ENCODE measurements around the gene ZNF783.
"Not testable (repeated sequence)": the region's sequence is repeated elsewhere in the genome, so short reads cannot be mapped to it uniquely, and the experiment has no call there.

The ZNF783 gene

DNA sequence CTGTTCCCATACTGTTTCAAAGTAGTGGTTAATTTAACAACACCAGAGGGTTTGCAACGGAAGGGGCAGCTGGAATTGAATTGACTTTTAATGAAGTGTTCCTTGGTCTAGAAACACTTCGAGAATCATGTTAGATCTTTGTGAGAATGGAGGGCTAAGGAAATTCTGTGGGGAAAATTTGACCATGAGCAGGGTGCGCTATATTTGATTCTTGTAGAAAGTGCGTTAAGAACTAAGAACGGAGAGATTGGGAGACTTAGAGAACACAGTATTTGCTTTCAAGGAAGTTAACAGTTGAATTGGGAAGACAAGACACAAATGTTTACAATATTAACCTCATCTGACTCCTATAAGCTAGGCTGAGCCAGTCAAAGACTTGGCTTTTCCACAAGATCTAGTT, 21.4 kb upstream of the ZNF783 start:
- Histone ChIP-seq H3K36me3 (ENCODE audit: insufficient read depth, insufficient read length, low read length) (no peaks in the 10 kb centered on the region), H3K4me1 (ENCODE audit: insufficient read depth, insufficient read length) (no peaks in the 10 kb centered on the region), H3K9me3 (ENCODE audit: insufficient read depth, low read length) (no peaks in the 10 kb centered on the region), H3K9ac (ENCODE audit: insufficient read length, low read depth) (no peak overlapping the region), H3K27me3 (ENCODE audit: insufficient read depth, insufficient read length) (peaks cover 9% of the 10 kb centered on the region), H3K4me3 (ENCODE audit: insufficient read length, low read depth) (peak overlapping the region; percentile 90)
- DNase-seq (ENCODE audit: low read depth, low spot score), result no peak
- TF ChIP-seq YY1 (IDR thresholded peaks at IDR 0.05; ENCODE audit: insufficient read depth, insufficient read length) (no peak), ZNF274 (IDR thresholded peaks at IDR 0.05; ENCODE audit: low read depth, low read length) (no peak), SUZ12 (IDR thresholded peaks at IDR 0.05; ENCODE audit: extremely low read depth, insufficient read depth, insufficient read length) (no peak)

DNA sequence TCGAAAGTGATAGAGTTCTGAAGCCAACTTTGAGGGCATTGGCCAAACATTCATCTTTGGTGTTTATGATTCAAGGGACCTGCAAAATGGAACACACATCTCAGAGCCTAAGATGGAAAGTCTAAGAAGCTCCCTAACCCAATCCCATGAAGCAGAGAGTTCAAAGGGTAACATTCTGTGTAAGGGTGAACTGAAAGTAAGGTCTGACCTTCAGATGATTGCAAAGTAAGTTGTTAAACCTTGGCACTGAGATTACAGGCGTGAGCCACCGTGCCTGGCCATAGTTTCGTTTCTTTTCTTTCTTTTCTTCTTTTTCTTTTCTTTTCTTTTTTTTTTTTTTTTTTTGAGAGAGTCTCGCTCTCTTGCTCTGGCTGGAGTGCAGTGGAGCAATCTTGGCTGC, 20.3 kb upstream of the ZNF783 start:
- DNase-seq (ENCODE audit: low read depth, low spot score), result no peak
- Histone ChIP-seq H3K9me3 (ENCODE audit: insufficient read depth, low read length) (no peaks in the 10 kb centered on the region), H3K4me1 (ENCODE audit: insufficient read depth, insufficient read length) (no peaks in the 10 kb centered on the region), H3K9ac (ENCODE audit: insufficient read length, low read depth) (no peak overlapping the region), H3K4me3 (ENCODE audit: insufficient read length, low read depth) (no peak overlapping the region), H3K36me3 (ENCODE audit: insufficient read depth, insufficient read length, low read length) (no peaks in the 10 kb centered on the region), H3K27me3 (ENCODE audit: insufficient read depth, insufficient read length) (peaks cover 9% of the 10 kb centered on the region)
- TF ChIP-seq ZNF274 (IDR thresholded peaks at IDR 0.05; ENCODE audit: low read depth, low read length), result no peak

DNA sequence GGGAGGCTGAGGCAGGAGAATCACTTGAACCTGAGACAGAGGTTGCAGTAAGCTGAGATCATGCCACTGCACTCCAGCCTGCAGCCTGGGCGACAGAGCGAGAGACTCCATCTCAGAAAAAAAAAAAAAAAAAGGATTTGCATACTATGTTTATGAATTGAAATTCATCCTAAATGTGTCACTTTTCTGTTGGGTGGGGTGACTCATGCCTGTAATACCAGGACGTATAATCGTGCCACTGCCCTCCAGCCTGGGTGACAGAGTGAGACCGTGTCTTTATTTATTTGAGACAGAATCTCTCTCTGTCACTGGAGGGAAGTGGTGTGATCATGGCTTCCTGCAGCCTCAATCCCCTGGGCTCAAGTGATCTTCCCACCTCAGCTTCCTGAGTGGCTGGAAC, 16.8 kb upstream of the ZNF783 start:
- Histone ChIP-seq H3K36me3 (ENCODE audit: insufficient read depth, insufficient read length, low read length) (peaks cover 8% of the 10 kb centered on the region), H3K9me3 (ENCODE audit: insufficient read depth, low read length) (no peaks in the 10 kb centered on the region), H3K9ac (ENCODE audit: insufficient read length, low read depth) (no peak overlapping the region), H3K4me1 (ENCODE audit: insufficient read depth, insufficient read length) (no peaks in the 10 kb centered on the region), H3K4me3 (ENCODE audit: insufficient read length, low read depth) (no peak overlapping the region), H3K27me3 (ENCODE audit: insufficient read depth, insufficient read length) (no peaks in the 10 kb centered on the region)
- no peak for TF ChIP-seq YY1 (IDR thresholded peaks at IDR 0.05; ENCODE audit: insufficient read depth, insufficient read length)
- no peak for TF ChIP-seq SUZ12 (IDR thresholded peaks at IDR 0.05; ENCODE audit: extremely low read depth, insufficient read depth, insufficient read length)
- no peak for TF ChIP-seq ZNF274 (IDR thresholded peaks at IDR 0.05; ENCODE audit: low read depth, low read length)
- no peak for DNase-seq (ENCODE audit: low read depth, low spot score)

DNA sequence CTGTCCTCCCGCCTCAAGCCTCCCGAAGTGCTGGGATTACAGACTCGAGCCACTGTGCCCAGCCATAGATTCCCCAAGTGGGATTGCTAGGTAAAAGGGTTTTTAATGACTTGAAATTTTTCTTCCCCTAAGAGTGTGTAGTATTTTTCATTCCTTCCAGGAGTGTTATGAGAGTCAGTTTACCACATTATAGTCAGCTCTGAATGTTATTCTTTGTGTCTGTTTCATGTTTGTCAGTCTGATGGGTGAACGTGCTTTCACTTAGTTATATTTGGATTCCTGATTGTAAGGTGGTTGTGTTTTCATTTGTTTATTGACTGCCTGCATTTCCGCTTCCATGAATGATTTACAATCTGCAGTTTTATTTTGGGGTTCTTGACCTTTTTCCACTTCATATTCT, 16.3 kb upstream of the ZNF783 start:
- no peaks in the 10 kb centered on the region for H3K9me3 ChIP-seq (ENCODE audit: insufficient read depth, low read length)
- no peak overlapping the region for H3K4me3 ChIP-seq (ENCODE audit: insufficient read length, low read depth)
- no peak for DNase-seq (ENCODE audit: low read depth, low spot score)
- no peaks in the 10 kb centered on the region for H3K27me3 ChIP-seq (ENCODE audit: insufficient read depth, insufficient read length)
- no peaks in the 10 kb centered on the region for H3K4me1 ChIP-seq (ENCODE audit: insufficient read depth, insufficient read length)
- peaks cover 13% of the 10 kb centered on the region for H3K36me3 ChIP-seq (ENCODE audit: insufficient read depth, insufficient read length, low read length)
- no peak overlapping the region for H3K9ac ChIP-seq (ENCODE audit: insufficient read length, low read depth)
- TF ChIP-seq SUZ12 (IDR thresholded peaks at IDR 0.05; ENCODE audit: extremely low read depth, insufficient read depth, insufficient read length) (no peak), YY1 (IDR thresholded peaks at IDR 0.05; ENCODE audit: insufficient read depth, insufficient read length) (no peak), ZNF274 (IDR thresholded peaks at IDR 0.05; ENCODE audit: low read depth, low read length) (no peak)

DNA sequence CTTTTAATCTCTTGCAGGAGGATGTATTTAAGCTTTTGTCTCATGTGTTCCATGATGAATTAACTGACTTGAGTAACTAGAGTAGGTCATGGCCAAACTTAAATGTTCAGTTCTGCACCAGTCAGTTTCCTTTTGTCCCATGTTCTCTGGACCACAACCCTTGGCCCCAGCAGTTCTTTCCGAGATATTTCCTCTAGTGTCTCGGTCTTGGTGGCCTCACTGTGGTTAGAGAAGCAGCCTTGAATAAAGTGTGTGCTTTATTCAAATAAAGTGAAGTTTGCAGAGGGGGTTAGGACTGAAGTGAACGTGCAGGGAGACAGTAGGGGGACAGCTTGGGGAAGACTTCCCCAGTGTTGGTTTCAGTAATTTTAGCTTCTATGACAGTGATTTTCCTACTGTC, 13.2 kb upstream of the ZNF783 start:
- Histone ChIP-seq H3K36me3 (ENCODE audit: insufficient read depth, insufficient read length, low read length) (peaks cover 37% of the 10 kb centered on the region), H3K27me3 (ENCODE audit: insufficient read depth, insufficient read length) (no peaks in the 10 kb centered on the region), H3K9me3 (ENCODE audit: insufficient read depth, low read length) (no peaks in the 10 kb centered on the region), H3K4me3 (ENCODE audit: insufficient read length, low read depth) (no peak overlapping the region), H3K9ac (ENCODE audit: insufficient read length, low read depth) (no peak overlapping the region), H3K4me1 (ENCODE audit: insufficient read depth, insufficient read length) (no peaks in the 10 kb centered on the region)
- no peak for TF ChIP-seq ZNF274 (IDR thresholded peaks at IDR 0.05; ENCODE audit: low read depth, low read length)
- TF ChIP-seq SUZ12 (IDR thresholded peaks at IDR 0.05; ENCODE audit: extremely low read depth, insufficient read depth, insufficient read length), result no peak
- TF ChIP-seq YY1 (IDR thresholded peaks at IDR 0.05; ENCODE audit: insufficient read depth, insufficient read length), result no peak
- DNase-seq (ENCODE audit: low read depth, low spot score), result no peak

DNA sequence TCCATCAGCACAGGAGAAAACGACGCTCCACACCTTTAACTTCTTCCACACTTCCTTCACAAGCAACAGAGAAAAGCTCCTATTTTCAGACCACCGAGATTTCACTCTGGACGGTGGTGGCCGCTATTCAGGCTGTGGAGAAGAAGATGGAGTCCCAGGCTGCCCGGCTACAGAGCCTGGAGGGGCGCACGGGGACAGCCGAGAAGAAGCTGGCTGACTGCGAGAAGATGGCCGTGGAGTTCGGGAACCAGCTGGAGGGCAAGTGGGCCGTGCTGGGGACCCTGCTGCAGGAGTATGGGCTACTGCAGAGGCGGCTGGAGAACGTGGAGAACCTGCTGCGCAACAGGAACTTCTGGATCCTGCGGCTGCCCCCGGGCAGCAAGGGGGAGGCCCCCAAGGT, 11.8 kb upstream of the ZNF783 start:
- H3K4me1 ChIP-seq (ENCODE audit: insufficient read depth, insufficient read length); H3K4me3 ChIP-seq (ENCODE audit: insufficient read length, low read depth); DNase-seq (ENCODE audit: low read depth, low spot score); H3K9ac ChIP-seq (ENCODE audit: insufficient read length, low read depth); H3K9me3 ChIP-seq (ENCODE audit: insufficient read depth, low read length); H3K27me3 ChIP-seq (ENCODE audit: insufficient read depth, insufficient read length): not testable (repeated sequence)
- H3K36me3 ChIP-seq (ENCODE audit: insufficient read depth, insufficient read length, low read length), result peaks cover 50% of the 10 kb centered on the region

DNA sequence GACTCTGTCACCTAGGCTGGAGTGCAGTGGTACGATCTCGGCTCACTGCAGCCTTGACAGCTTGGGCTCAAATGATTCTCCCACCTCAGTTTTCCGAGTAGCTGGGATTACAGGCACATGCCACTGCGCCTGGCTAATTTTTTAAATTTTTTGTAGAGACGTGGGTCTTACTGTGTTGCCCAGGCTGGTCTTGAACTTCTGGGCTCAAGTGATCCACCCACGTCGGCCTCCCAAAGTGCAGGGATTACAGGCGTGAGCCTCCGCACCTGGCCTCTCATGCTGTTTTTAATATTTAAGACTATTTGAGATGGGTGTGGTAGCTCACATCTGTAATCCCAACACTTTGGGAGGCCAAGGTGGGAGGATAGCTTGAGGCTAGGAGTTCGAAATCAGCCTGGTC, 10.5 kb upstream of the ZNF783 start:
- DNase-seq (ENCODE audit: low read depth, low spot score); H3K9ac ChIP-seq (ENCODE audit: insufficient read length, low read depth); H3K27me3 ChIP-seq (ENCODE audit: insufficient read depth, insufficient read length); H3K4me1 ChIP-seq (ENCODE audit: insufficient read depth, insufficient read length); H3K4me3 ChIP-seq (ENCODE audit: insufficient read length, low read depth); H3K9me3 ChIP-seq (ENCODE audit: insufficient read depth, low read length): not testable (repeated sequence)
- peaks cover 59% of the 10 kb centered on the region for H3K36me3 ChIP-seq (ENCODE audit: insufficient read depth, insufficient read length, low read length)

DNA sequence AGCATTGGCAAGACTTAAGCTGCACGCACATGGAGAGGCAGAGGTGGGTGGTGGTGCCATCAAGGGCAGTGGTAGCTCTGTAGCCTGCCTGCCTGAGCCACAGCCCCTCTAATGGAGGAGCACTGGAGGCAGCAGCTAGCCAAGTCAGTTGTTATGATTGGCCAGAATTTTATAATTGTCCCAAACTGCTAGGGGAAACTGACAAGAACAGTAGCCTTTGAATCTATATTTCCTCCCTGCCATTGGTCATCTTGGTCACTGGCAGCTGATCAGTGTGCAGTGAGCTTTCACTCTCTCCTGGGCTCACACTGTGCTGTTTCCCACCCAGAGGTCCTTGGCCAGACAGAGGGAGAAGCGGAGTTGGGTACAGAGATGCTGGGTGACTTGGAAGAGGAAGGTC, 9.6 kb upstream of the ZNF783 start:
- Histone ChIP-seq H3K27me3 (ENCODE audit: insufficient read depth, insufficient read length) (no peaks in the 10 kb centered on the region), H3K4me3 (ENCODE audit: insufficient read length, low read depth) (no peak overlapping the region), H3K4me1 (ENCODE audit: insufficient read depth, insufficient read length) (no peaks in the 10 kb centered on the region), H3K36me3 (ENCODE audit: insufficient read depth, insufficient read length, low read length) (peaks cover 63% of the 10 kb centered on the region), H3K9ac (ENCODE audit: insufficient read length, low read depth) (no peak overlapping the region), H3K9me3 (ENCODE audit: insufficient read depth, low read length) (no peaks in the 10 kb centered on the region)
- DNase-seq (ENCODE audit: low read depth, low spot score), result no peak
- no peak for TF ChIP-seq SUZ12 (IDR thresholded peaks at IDR 0.05; ENCODE audit: extremely low read depth, insufficient read depth, insufficient read length)
- no peak for TF ChIP-seq YY1 (IDR thresholded peaks at IDR 0.05; ENCODE audit: insufficient read depth, insufficient read length)
- no peak for TF ChIP-seq ZNF274 (IDR thresholded peaks at IDR 0.05; ENCODE audit: low read depth, low read length)
